Hematopoietic multipotent progenitor cell treated with erythropoietin and hydrocortisone succinate and interleukin-3 and kit ligand, for 4 days (in vitro differentiated cells): ENCODE measurements around the gene RLBP1.

ENCODE experiments used
- DNase-seq: peaks from one replicate; pipeline ENCODE4 v3.0.0-alpha.2; 2015

RLBP1 gene

DNA sequence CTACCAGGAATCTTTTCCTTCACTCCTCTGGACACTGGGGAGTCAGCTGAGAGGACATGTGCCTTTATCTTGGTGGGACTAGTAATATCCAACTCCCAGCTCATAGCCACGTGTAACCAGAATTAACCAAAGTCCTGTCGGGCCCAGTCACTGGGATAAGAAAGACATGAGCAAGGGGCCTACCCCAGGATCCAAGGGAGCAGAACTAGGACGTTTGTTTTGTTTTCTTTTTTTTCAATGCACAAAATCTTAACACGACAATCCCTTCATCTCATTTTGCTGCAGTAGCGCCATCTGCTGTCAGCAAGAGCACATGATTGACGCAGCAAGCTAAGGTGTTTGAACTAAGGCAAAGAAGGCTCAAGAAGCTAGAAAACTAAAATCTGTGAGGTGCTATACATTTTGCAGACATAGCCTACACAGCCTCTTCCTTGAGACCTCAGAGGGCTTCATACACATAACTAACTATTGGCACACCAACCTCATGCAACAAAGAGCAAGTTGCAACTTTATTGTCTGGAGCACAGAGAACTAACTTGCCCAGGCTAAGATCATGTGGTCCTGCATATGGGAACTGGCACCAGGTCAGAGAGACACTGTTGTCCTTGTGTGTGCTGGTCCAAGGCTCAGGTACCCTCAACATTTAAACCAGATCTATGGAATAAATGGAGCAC is 43.6 kb downstream of the RLBP1 start:
- peak; percentile 87 for DNase-seq

DNA sequence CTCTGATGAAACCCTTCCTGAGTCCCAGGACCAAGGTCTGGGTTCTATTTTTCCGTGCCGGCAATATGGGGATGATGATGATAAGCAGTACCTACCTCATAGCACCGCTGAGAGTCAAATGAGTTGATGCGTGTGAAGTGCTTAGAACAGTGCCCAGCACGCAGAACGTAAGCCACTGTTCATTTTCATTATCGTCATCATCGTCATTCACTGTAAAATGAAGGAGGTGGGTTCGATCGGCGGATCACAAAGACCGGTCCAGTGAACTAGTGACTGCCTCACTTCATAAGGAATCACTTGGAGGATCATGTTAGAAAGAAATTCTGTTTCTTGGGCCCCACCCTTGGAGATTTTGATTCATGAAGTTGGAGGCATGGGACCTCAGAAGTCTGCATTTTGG is 44.3 kb downstream of the RLBP1 start:
- no peak for DNase-seq

DNA sequence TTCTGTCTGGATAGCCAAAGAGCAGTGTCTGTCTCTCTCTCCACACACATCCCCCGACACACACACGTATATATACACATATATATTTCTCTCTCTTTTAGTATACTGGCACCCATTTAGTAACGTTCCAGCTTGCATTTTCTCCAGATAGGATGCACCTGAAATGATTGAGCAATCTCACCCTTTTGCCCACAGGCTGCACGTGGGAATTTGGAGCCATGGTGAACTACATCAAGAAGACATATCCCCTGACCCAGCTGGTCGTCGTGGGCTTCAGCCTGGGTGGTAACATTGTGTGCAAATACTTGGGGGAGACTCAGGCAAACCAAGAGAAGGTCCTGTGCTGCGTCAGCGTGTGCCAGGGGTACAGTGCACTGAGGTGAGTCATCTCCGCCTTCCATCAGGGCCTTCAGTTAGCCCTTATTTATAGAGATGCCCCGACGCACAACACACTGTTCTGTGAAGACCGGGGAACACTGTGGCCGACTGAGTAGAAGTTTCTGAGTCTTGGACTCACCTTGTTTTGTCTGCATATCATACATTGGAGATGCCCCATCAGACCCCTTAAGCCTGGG is 45.7 kb downstream of the RLBP1 start:
- DNase-seq, result no peak

DNA sequence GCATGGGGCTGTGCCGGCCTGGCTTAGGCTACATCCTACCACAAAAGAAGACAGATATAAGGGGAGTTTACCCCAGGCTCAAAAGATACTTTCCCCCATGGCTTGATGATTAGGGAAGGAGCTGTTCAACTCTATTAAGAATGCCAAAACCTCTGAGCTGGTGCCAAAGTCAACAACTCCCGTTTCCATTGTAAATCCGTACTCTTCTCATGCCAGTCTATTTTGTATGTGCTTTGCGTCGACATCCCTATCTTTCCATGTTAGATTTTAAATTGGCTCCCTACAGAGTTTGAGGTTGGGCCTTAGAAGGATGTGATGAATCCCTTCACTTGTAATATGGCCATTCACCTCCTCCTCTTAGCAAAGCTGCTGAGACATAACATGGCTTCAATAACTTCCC is 46.9 kb downstream of the RLBP1 start:
- no peak for DNase-seq

DNA sequence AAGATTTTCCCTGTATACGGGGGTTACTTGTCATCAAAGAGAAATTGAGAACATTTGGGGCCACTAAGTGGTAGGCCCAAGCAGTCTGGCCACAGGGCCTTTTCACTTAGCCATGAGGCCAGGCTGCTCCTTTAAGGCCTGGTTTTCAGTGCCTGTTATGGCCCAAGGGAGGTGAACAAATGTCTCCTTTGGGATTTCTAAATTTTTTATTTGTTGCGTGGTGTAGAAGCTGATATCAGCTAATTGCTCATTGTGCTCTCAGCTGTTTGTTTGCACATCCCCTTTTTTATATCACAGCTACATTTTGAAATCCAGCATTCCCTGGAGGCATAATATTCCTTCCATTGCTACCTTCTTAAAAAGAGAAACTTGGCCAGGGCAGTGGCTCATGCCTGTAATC is 48.5 kb downstream of the RLBP1 start:
- DNase-seq, result no peak

DNA sequence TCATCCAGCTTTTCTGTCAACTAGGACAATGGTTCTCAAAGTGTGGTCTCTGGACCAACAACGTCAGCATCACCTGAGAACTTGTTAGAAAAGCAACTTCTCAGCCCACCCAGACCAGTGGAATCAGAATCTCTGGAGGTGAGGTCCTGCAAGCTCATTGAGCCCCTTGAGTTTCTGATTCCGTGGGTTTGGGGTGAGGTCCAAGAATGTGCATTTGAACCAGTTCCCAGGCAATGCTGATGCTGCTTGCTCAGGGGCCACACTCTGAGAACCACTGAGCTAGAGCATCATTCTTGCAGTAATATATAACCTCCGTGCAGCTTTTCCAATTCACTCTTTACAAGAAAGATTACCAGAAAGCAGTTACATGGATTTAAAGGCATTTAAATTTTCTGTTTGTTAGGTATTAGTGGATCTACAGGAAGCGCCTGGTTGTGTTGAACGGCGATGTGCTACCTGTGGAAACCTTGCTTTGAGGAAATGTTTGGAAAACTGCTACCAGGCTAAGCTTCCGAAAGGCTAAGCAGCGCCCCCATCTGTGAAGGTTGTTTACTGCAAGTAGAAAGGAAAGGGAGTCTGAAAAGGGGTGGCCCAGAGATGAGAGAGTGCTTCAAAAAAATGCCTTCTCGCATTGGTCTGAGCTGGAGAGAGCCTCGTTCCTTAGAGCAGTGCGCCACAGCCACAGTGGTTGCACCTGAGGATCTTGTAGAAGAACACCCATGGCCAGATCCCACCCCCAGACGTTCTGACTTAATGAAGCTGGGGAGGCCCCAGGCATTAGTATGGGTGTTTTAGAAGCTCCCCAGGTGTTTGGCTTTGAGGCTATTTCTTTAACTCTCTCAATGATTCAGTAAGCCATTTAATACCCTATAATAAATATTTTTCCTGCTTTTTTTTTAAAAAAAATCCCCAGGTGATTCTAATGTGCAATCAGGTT is 50.0 kb downstream of the RLBP1 start:
- DNase-seq, result peak; percentile 68

DNA sequence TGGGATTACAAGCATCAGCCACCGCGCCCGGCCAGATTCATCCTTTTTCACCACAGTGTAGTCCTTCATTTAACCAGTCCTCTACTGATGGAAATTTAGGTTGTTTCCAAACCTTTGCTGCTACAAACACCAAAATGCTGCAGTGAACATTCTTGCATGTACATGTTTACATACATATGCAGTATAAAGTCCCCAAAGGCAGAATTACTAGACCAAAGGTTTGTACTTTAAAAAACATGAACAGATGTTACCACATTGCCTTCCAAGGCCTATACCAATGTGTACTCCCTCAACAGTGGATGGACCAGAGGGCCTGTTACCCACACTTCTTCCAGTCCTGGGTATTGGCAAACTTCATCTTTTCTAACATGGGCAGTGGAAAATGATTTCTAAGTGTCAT is 51.0 kb downstream of the RLBP1 start:
- no peak for DNase-seq

DNA sequence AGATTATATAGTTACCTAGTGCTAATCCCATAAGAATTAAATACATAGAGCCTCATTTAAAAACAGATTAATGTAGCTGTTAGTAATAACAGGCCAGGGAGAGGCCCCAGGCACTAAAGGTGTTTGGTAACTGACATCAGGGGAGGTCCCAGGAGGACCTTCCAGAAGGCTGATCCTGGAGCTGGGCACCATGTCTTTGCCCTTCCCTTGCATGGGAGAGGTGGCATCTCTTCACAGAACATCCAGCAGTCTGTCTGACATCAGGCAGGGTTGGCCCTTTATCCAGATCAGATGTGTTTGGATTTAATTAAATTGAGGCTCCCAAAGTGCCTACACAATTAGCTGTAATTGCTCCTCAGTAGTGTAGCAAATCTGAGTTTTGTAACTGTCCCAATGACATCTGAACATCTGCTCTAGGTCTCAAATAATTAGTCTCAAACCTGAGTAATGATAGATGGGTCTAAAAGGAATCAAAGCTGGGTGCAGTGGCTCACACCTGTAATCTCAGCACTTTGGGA is 53.0 kb downstream of the RLBP1 start:
- no peak for DNase-seq

DNA sequence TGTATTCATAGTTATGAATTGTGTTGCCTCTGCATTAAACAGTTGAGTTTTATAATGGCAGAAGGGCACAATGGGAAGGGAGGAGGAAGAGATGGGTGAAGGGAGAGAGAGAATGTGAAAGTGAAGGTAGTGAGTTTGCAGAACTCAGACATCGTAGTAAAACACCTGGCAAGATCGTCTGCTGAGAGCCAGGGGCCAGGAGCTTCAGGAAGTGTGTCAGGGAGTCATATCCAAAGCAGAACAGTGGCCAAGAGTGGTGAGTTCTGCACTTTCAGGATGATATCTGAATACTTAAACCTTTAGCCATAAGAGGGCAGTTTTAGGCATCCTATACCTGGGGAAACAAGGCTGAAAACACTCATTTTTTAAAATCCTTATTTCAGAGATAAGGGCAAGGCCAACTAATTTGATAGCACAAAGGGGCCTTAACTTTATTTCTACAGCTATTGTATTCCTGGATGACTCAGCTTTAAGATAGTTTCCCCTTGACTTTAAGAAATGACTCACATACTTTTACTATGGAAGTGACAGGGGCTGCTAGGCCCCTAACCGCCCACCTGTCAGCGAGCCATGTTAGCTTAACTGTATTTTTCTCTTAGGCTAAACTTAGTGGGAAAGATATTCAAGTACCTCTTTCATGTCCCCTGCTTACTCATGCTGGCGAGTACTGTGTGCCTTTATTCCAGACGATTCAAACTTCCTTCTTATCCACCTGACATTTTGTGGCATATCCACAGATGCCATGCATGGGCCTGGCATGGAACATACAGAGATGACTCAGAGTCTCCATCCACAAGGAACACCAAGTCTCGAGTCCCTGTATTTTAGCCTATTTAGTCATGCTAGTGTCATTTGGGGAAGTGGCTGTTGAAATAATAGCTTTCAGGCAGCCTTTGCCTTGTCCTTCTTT is 53.9 kb downstream of the RLBP1 start:
- peak; percentile 58 for DNase-seq

DNA sequence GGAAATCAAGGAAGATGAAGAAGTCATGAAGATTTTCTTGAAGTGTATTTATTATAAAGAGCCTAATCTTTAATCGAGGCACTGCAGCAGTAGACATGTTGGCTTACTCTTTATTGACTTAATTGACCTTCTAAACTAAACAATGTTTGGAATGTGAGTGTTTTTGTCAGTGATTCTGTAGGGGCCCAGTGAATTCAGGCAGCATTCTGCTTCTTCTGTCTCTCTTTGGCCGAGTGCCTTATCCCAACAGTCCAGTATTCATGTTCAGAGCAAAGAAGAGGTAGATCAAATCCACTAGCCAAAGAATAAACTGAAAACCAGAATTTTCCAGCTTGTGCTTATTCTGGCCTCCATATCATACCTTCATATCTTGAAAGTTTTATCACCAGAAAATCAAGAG is 55.7 kb downstream of the RLBP1 start:
- no peak for DNase-seq

DNA sequence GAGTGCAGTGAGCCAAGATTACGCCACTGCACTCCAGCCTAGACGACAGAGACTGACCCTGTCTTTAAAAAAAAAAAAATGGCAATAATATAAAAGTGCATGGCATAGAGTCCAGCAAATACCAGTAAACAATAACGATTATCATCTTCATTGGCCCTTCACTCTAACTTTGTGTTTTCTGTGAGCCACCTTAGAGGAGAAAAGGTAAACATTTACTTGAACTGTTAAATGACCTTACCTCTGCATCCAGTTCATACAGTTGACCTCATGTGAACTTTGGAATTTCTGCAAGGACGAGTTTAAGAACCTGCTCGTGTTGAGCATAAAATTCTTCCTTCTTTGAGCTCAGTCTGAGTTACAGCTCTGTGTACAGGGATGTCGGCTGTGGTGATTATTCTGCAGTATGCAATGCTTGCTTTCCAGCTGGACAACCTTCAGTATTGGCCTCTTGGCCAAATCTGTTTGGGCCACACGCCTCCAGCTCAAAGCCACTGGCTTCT is 56.6 kb downstream of the RLBP1 start:
- no peak for DNase-seq

DNA sequence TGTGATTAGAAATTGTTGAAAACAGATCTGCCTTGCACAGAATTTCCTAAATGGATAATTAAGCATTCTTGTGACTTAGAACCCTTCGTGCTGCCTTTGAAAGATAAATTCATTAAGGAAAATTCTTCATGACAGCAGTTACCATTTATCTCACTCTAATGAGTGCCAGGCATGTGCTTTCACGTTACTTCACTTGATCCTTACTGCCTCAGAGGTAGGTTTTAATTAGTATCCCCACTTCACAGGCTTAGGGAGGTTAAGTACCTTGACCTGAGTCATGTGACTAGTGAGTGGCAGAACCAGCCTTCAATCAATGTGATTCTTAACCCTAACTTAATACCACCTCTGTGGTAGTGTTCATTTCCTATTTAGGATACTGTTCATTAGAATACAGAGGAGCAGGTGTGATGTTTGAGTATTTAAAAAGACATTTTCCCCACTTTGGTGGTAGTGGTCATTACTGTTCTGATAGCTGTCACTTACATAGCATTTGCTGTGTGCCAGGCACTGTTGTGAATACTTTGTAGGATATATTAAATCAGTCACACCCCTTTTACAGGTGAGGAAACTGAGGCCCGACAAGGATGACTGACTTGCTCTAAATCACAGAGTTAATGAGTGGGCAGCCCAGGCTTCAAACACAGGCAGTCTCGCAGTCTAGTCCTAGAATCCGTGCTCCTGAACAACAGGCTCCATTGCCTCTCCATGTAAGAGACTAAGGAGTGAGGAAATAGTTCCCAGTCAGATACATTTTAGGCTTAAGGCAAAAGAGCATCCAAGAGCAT is 57.9 kb downstream of the RLBP1 start:
- DNase-seq, result no peak

DNA sequence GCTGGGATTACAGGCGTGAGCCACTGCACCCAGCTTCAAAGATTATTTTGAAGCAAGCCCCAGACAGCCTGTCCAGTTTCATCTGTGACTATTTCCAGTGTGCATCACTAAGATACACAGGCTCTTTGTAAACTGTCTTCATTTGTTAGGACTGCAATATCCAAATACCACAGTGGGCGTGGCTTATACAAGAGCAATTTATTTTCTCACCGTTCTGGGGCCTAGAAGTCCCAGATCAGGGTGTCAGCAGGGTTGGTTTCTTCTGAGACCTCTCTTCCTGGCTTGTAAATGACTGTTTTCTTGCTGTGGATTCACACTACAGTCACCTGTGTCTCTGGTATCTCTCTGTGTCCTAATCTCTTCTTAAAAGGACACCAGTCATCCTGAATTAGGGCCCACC is 59.7 kb downstream of the RLBP1 start:
- peak; percentile 23 for DNase-seq
